ENCODE data around the gene CBL. TPM values are rescaled to one million over a fixed set of nuclear protein-coding genes. Genes with fewer than 3 reads are reported as not detected.

Gene CBL
- total RNA-seq, 1 donor from 2014 or later = 40.5 TPM

GRCh38 chr11:119306373-119306890 is 100.3 kb downstream of the CBL start:
- no peaks in the 10 kb centered on the region for H3K27me3 Mint-ChIP-seq (ENCODE audit: unreplicated experiment)

GRCh38 chr11:119307219-119307618 is 101.1 kb downstream of the CBL start:
- TF ChIP-seq CTCF (IDR thresholded peaks at IDR 0.05; ENCODE audit: partially characterized antibody, unreplicated experiment) = no peak
- H3K27me3 Mint-ChIP-seq (ENCODE audit: unreplicated experiment) = no peaks in the 10 kb centered on the region
- DNase-seq = no peak
- peaks cover 4% of the 10 kb centered on the region for H3K9me3 Mint-ChIP-seq (ENCODE audit: unreplicated experiment)
- no peaks in the 10 kb centered on the region for H3K36me3 Mint-ChIP-seq (ENCODE audit: unreplicated experiment)
- no peaks in the 10 kb centered on the region for H3K4me1 Mint-ChIP-seq (ENCODE audit: low read depth, unreplicated experiment)
- H3K4me3 Mint-ChIP-seq (ENCODE audit: unreplicated experiment) = no peak overlapping the region
- no peak overlapping the region for H3K27ac Mint-ChIP-seq (ENCODE audit: unreplicated experiment)

More at GRCh38 chr11:119306373-119306890, 100.3 kb downstream of the CBL start:
- no peaks in the 10 kb centered on the region for H3K36me3 Mint-ChIP-seq (ENCODE audit: unreplicated experiment)
- no peak overlapping the region for H3K4me3 Mint-ChIP-seq (ENCODE audit: unreplicated experiment)
- H3K4me1 Mint-ChIP-seq (ENCODE audit: low read depth, unreplicated experiment) = no peaks in the 10 kb centered on the region
- peaks cover 4% of the 10 kb centered on the region for H3K9me3 Mint-ChIP-seq (ENCODE audit: unreplicated experiment)
- DNase-seq = no peak
- no peak for TF ChIP-seq CTCF (IDR thresholded peaks at IDR 0.05; ENCODE audit: partially characterized antibody, unreplicated experiment)
- no peak overlapping the region for H3K27ac Mint-ChIP-seq (ENCODE audit: unreplicated experiment)

GRCh38 chr11:119307974-119308373 is 101.8 kb downstream of the CBL start:
- no peak for DNase-seq
- Mint-ChIP-seq H3K4me1 (ENCODE audit: low read depth, unreplicated experiment) (no peaks in the 10 kb centered on the region), H3K9me3 (ENCODE audit: unreplicated experiment) (peaks cover 4% of the 10 kb centered on the region), H3K4me3 (ENCODE audit: unreplicated experiment) (no peak overlapping the region), H3K27me3 (ENCODE audit: unreplicated experiment) (no peaks in the 10 kb centered on the region), H3K27ac (ENCODE audit: unreplicated experiment) (no peak overlapping the region), H3K36me3 (ENCODE audit: unreplicated experiment) (no peaks in the 10 kb centered on the region)
- TF ChIP-seq CTCF (IDR thresholded peaks at IDR 0.05; ENCODE audit: partially characterized antibody, unreplicated experiment) = no peak

- TF ChIP-seq CTCF (IDR thresholded peaks at IDR 0.05; ENCODE audit: partially characterized antibody, unreplicated experiment) = no peak
- H3K9me3 Mint-ChIP-seq (ENCODE audit: unreplicated experiment) = peaks cover 4% of the 10 kb centered on the region
These were observed 103.3 kb downstream of the CBL start for GRCh38 chr11:119309411-119309810.

GRCh38 chr11:119309953-119310681 is 104.0 kb downstream of the CBL start:
- H3K27me3 Mint-ChIP-seq (ENCODE audit: unreplicated experiment) = peaks cover 2% of the 10 kb centered on the region
- no peak for DNase-seq
- no peaks in the 10 kb centered on the region for H3K4me1 Mint-ChIP-seq (ENCODE audit: low read depth, unreplicated experiment)
- peaks cover 4% of the 10 kb centered on the region for H3K9me3 Mint-ChIP-seq (ENCODE audit: unreplicated experiment)
- H3K27ac Mint-ChIP-seq (ENCODE audit: unreplicated experiment) = no peak overlapping the region
- H3K4me3 Mint-ChIP-seq (ENCODE audit: unreplicated experiment) = no peak overlapping the region
- H3K36me3 Mint-ChIP-seq (ENCODE audit: unreplicated experiment) = no peaks in the 10 kb centered on the region
- TF ChIP-seq CTCF (IDR thresholded peaks at IDR 0.05; ENCODE audit: partially characterized antibody, unreplicated experiment) = no peak

More at GRCh38 chr11:119309411-119309810, 103.3 kb downstream of the CBL start:
- H3K27ac Mint-ChIP-seq (ENCODE audit: unreplicated experiment) = no peak overlapping the region
- no peaks in the 10 kb centered on the region for H3K4me1 Mint-ChIP-seq (ENCODE audit: low read depth, unreplicated experiment)
- H3K27me3 Mint-ChIP-seq (ENCODE audit: unreplicated experiment) = peaks cover 2% of the 10 kb centered on the region
- no peak for DNase-seq
- H3K4me3 Mint-ChIP-seq (ENCODE audit: unreplicated experiment) = no peak overlapping the region
- H3K36me3 Mint-ChIP-seq (ENCODE audit: unreplicated experiment) = no peaks in the 10 kb centered on the region

All from glutamatergic neuron (in vitro differentiated cells).